ENCODE results near the gene PLXNC1. TPM values are rescaled to one million over a fixed set of nuclear protein-coding genes. Genes with fewer than 3 reads are reported as not detected.
A peak's percentile ranks its signal among the peaks of the same experiment; 100 is the strongest.

Gene PLXNC1
- total RNA-seq, 1 experiment from 2014 or later, result 0.66 TPM

DNA sequence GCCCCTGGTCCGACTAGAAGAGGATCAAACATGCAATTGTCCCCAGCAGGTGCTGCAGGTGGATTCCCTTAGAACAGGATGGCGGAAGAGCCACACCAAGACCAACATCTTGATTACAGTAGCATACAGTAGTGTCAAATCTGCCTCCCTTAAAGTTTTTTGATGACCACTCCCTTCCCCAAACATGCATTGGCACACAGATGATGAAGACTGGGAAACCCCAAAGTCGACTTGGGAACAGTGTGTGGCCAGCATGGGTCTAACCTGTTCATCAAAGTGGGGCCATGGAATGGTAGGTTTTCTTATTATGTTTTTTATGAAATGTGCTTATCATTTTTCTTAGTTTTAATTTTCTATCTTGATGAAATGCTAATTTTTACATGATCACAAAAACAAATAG lies 8.8 kb downstream of the PLXNC1 start:
- DNase-seq (ENCODE audit: low read depth), result no peak

DNA sequence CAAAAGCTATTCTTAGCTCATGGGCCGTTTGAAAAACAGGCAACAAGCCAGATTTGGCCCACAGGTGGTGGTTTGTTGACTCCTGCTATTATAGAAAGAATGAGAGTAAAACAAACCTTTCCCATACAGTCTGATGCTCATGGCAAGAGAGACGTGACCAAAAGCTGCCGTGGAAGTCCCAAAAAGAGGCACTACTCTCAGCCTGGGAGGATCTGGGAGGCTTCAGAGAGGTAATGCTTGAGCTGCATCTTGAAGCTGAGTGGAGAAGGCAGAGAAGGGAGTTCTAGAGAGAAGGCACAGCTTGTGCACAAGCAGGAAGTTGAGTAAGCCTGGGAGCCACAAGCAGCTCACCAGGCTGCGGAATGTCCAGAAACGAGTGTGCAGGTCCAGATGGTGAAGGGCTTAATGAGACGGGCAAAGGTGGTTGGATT lies 9.6 kb downstream of the PLXNC1 start:
- peak; percentile 35 for DNase-seq (ENCODE audit: low read depth)

DNA sequence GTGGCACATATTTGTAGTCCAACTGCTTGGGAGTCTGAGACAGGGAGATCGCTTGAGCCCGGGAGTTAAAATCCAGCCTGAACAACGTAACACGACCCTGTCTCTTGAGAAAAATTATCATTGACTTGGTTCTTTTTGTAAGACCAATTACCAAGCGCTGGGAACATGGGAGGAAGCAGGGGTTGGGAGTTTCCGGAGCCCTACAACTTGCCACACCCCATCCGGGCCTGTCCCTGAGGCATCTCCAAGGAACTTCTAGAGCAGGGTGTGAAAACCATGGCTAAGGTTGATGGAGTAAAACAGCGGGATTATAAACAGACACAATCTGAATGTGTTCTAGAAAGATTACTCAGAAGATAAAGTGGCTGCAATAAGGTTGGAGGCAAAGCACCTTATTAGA lies 10.3 kb downstream of the PLXNC1 start:
- DNase-seq (ENCODE audit: low read depth), result no peak

DNA sequence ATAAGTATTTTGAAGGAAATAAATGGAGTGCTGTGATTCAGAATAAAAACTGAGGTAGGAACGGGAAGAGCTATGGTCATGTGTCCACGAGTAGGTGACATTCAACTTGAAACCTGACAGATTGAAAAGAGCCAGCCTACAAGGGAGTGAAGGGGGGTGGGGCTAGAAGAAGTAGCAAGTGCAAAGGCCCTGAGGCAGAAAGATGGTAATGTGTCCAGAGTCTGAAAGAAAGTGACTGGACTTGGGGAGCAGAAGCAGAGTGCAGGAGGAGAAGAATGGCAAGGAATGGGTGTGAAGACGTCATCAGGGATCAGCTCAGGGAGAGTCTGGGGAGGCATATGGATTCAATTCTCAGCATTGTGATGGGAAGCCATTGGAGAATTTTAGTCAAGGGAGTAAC lies 13.7 kb downstream of the PLXNC1 start:
- no peak for DNase-seq (ENCODE audit: low read depth)

DNA sequence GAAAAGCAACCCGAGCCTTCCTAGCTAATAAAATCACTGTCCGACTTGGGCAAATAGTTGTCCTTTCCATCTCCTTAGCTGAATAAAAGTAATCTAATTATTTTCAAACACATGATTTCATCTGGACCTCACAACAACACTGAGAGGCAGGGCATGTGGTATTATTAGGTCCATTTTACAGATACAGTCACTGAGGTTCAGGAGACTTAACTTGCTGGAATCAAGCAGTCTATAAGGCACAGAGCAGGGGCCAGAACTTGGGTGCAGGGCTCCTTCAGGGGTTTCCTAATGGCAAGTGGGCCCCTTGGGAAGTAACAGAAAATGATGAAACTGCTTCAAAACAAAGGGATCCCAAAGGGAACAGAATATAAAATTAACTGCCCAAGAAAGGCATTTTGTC lies 15.5 kb downstream of the PLXNC1 start:
- DNase-seq (ENCODE audit: low read depth), result no peak

DNA sequence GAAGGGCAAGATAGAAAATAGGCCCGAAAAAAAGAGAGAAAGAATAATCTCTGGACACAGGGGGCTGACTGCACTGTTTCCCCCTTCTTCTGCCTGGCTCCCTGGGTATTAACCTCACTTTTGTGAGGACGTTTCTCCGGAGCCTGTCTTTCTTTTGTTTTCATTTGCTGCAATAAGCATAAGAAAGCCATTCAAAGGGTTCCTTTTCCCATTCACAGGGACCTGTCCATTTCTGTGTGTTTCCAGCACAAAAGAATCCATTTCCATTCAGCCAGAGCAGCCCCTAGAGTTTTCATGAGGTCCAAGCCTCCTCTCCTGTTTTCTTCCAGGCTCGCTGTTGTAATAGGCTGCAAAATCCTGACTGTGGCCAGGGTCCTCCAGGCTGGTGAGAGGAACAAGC lies 16.8 kb downstream of the PLXNC1 start:
- DNase-seq (ENCODE audit: low read depth), result no peak

DNA sequence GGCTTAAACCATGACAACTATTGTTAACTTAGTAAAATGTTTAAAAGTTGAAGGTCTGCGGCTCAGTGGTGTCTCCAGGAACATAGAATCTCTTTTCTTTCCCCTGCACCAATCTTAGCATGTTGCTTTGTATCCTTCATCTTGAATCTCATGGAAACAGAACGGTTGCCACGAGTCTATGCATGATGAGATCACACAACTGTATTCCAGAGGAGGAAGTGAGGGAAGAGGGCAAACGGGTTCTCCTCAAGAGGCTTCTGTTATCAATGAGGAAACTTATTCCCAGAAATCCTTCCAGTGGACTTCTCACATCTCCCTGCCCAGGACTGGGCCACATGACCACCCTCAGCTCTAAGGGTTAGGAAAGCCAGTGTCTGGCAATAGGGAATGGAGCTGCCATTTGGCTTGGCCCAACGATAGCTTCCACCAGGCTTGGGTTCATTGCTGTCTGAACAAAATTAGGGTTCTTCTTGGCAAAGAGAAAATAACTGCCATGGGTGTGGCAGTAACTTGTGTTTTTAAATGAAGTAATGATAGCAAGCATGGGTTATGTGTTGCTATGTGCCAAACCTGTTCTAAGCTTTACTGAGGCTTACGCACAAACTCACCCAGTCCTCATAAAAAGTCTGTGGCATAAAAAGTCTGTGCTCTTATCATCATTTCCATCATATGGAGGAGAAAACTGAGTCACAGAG lies 17.4 kb downstream of the PLXNC1 start:
- DNase-seq (ENCODE audit: low read depth), result no peak

DNA sequence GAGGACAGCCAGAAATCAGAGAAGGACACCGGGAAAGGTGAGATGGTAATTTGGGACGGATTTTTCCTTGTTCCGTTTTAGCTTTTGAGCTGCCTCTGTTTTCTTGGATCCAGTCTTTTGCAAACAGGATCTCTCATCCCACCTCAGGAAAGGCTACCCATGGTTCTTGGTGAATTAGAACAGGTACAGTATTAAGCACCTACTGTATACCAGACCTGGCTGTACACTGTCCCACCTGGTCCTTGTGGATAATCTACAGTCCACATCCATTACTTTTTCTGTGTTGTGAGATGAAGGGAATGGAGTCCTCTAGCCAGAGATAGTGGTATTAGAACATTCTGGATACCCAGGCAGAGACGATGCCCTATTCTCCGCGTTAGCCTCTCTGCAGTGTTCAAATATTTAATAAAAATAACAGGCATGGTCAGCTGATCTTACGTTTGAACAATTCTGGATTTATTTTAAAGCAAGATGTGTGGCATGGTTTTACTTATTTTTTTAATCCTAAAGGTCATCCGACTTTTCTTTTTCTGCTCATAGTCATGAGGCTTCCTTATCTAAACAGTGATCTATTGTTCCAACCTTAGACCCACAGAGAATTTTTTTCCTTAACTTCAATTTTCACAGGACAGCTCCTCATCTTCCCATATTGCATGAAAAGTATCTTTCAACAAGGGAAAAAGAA lies 18.8 kb downstream of the PLXNC1 start:
- DNase-seq (ENCODE audit: low read depth), result no peak

DNA sequence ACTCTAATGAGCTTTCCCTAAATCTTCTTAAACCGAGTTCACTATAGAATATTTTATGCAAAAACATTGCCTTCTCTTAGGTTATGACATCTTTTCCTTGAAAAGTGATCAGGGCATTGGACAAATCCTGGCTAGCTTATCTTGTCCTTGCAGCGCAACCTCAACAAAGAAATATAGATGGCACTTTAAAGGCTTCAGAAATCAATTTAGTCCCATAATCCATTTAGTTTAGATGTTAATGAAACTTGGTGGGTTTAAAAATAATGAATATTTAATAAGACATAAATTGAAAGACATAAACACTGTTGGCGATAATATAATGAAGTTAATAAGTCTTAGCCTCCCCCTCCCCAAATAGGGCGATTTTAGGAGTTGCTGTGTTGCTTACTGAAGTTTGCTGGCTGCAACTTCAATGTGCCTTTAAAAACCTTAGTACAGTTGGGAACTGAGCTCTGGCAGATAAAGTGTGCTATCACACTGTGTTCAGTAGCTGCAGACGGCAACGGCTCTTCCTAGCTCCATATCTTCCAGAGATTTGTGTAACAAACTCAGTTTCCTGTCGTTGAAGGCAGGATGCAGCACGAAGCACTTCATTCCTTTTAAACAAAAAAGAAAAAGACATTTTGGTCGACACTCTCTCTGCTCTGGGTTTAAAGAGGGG lies 19.5 kb downstream of the PLXNC1 start:
- no peak for DNase-seq (ENCODE audit: low read depth)

DNA sequence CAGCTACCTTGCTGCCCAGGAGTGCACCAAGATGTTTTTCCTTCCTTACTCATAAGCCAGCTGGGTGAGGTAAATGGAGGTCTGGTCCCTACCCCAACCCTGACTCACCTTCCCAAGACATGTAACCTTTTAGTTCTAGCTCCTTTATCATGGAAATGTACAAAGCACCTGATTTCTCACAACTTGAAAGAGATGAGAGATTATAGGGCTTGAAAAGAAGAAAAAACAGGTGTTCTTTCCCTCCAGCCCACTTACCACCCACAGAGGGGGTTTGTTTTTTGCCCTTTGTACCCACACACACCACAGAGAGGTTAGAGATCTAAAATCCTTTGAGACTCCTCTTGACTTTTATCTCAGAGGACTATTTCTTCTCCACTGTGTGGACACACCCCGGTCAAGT lies 21.1 kb downstream of the PLXNC1 start:
- no peak for DNase-seq (ENCODE audit: low read depth)

DNA sequence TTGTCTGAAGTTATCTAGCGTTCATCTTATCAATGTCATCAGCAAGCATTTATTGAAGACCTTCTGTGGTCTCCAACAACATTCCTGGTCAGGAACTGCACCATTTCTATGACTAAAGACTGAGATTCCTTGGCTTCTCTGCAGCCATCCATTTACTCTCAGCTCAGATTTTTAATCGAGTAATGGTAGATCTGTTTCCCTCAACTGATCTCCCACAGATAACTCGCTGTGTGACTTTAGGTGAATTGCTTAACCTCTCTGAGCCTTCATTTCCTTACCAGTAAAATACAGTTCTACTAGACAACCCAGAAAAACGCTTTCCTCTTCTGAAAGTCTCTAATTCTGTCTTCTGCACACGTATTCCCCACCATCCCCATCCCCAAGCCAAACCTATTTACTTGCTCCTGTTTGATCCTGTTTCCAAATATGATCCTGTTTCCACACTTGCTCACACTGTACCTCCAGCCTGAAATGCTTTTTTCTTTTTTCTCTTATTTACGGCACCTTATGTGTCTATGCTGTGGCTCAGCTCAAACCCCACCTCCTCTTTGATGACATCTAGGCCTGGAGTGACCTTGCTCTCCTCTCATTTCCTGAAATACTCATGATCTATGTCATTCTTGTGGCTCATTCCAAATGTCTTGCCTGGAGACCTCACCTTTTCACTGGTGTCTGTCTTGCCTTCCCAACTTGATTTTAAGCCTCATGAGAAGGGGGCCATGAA lies 21.8 kb downstream of the PLXNC1 start:
- peak; percentile 21 for DNase-seq (ENCODE audit: low read depth)

DNA sequence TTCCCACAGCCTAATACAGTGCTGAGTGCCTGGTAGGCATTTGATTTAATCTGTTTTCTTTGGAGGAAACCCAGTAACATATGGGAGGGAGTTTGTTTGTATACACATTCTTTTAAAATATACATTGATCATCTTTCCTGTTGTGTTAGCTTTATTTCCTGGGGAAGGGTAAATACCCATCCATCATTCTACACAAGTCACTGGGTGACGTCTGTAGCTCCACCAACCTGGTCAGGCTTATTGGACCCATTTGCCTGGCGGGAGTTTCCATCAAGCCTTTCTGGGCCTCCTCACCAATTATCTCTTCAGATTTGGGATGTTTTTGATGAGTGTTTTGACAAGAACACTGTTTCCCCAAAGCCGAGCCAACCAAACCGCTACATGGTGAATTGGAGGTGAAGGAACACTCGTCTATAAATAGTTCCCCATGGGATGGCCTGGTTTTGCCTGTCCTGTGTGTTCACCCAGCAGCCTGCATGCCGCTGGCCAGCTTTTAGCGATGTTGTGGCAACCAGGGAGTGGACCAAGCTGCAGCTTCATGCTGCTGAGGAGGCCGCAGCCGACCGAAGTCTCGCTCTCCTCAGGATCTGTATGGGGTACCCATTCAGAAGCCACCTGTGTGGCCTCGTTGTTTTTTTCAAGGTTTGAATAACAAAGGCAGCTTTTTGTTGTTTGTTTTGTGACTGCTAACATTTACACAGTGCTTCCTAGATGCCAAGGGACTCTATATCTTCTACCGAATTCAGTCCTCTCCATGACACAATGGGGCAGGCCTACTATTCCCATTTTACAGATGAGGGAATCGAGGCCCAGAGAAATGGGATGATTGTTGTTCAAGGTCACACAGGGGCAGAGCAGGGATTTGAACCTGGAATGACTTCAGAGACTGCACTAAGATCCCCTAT lies 22.6 kb downstream of the PLXNC1 start:
- no peak for DNase-seq (ENCODE audit: low read depth)

DNA sequence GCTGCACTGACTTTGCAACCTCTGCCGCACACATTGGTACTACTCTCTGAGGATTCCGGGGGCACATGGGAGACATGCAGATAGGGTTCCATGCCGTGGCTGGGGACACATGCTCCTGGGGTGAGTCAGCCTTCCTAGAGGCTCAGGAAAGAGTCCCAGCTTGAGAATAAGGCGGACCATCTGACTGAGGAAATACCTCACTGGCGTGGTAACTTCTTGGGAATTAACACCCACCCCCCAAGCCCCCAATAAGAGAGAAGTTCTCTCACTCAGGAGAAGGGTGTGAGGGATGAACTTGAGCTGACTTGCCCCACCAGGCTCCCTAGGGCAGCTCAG lies 23.2 kb downstream of the PLXNC1 start:
- DNase-seq (ENCODE audit: low read depth), result peak; percentile 67

DNA sequence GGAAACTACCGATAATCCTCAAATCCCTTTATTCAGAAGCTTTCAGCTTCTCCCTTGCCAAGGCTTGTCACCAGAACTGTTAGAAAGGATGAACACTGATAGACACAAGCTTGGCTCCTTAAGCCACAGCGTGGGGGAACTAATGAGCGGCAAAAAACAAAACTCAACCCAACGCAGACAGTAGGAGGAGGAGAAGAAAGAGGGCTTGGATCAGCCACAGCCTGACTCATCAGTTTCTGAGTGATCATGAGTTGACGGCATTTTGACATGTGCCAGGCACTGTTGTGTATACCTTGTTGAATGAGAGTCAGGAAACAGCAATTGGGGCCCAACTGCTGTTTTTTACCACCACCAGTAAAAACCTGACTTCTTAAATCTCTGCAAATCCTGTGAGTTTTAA lies 23.7 kb downstream of the PLXNC1 start:
- DNase-seq (ENCODE audit: low read depth), result peak; percentile 79

DNA sequence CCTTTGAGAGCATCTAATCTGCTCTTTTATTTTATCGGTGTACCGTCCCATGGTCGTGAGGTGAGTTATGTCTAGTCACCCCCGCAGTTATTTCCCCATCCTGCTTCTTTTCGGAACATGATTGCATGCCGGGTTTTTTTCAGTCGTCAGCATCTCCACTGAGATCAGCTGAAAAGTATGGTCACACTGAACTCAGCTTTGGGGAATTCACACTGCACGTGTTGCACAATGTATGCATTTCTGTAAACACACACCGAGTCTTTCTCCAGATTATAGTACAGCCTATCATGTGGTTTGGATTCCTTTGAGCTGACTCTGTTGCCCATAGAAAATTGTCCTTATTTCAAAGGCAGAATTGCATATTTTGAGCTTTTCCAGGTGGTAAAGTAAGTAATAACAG lies 24.6 kb downstream of the PLXNC1 start:
- peak; percentile 86 for DNase-seq (ENCODE audit: low read depth)

DNA sequence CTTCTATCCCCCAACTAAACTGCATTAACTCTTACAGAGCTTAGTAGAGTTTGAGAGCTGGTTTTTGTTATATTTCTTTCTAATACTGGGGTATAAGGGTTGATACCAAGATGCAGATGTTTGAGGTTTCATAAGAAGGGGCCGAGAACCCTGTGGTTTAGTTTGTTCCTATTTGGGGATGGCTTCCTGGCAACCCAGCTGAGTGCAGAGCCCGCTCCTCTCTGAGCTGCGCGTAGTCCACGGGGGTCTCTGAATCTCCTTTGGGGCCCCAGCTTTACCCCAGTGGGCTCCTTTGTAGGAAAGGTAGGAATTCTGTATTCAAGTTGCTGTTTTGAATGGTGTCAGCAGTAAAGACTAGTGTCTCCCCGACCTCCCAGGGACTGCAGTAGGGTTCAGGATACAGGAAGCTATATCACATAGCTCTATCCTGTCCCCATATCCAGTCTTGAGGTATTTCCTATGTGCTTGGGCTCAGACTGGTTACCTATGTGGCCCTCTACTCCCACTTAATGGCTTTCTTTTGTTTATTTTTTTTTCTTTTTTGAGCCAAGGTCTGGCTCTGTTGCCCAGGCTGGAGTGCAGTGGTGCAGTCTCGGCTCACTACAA lies 25.4 kb downstream of the PLXNC1 start:
- DNase-seq (ENCODE audit: low read depth), result no peak

DNA sequence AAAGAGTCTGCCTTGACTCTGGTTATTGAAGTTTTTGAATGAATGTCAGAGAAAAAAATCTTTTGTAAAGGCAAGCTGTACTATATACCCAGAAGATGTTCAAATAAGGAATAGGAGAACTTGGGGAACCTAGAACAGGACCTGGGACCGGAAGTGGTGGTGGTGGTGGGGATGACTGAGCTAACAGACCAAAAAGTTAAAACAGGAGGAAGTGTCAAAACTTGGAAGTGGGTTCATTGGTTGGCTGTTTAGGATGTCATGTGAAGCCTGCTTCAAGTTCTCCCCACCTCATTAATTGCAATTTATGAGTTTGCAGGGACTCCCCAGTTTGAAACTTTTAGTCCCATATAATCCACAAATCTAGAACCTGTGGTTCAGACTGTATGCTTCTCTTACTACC lies 26.2 kb downstream of the PLXNC1 start:
- no peak for DNase-seq (ENCODE audit: low read depth)

DNA sequence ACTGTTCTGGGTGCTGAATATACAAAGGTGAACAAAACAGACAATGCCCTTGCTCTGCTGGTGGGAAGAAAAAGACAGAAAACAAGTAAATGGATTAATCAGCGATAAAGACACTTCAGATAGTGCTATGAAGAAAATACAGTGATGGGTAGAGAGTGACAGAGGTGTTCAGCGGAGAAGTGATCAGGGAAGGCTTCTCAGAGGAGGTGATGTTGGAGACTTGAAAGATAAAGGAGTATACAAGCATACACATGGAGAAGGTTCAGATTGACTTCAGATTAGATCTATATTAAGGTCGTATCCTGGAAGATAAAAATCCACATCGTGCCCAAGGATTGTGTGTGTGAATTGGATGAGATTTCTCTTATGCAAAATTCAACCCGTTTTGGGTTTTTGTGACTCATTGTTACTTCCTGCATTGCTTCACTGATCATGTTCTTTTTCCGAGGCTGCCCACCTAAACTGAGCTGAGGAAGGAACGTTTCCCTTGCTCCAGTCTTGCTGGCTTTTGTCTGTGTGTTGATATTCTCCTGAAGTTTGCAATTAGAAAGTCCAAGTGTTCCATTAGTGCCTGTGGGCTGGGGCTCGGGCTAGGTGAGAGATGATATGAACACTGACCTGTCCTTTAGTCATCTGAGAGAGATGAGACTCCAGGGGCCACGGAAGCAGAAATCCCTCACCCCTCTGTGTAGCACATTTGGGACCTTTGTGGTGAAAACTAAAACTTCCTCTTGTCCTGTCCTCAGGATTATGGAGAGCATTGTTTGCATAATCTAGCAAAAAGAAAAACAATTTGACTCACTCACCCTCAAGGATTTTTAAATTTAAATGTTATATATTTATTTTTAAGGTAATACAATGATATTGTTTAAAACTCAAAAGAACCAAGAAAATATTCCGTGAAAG lies 27.6 kb downstream of the PLXNC1 start:
- DNase-seq (ENCODE audit: low read depth), result peak; percentile 56

DNA sequence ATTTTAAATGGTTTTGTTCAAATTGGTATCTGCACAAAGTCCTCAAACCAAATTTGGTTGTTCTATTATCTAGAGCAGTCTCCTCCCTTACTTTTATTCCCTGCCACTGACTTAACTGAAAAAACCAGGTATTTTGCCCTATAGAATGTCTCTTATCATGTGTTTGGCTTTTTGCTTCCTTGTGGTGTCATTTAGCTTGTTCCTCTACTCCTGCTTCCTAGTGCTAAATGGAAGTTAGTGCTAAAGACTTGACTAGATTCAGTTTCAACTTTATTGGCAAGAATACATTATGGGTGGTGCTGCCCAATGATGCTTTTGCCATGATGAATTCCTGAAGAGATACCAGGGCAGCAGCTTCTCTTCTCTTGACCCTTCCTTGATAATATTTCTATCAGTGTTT lies 29.7 kb downstream of the PLXNC1 start:
- no peak for DNase-seq (ENCODE audit: low read depth)

DNA sequence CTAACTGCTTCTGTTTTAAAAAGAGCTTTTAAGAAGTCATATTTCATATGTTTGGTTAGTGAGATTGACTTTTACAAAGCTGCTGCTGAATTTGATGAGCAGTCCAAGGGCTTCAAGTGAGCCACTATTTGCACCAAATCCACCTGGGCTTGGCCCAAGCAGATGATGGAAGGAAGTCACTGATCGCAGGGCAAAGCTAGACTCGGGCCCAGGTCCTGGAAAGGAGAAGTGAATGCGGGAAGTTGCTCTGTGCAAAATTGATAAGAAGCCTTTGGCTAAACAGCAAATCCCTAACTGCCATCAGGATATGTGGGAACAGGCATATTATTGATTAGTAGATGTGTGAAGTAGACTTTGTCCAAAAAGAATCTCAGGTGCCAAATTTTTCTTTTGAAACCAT lies 30.5 kb downstream of the PLXNC1 start:
- no peak for DNase-seq (ENCODE audit: low read depth)
